Fibroblast of lung (primary cell): ENCODE measurements around the gene SLC26A1. TPM values are rescaled to one million over a fixed set of nuclear protein-coding genes. Genes with fewer than 3 reads are reported as not detected.
A peak's percentile ranks its signal among the peaks of the same experiment; 100 is the strongest.

ENCODE experiments used
- DNase-seq, 2 donors: peaks; one replicate each; pipeline versions ENCODE4 v3.0.0 to v3.0.0-alpha.2; 2010; ENCODE audit warnings: low read depth in 2 of 2
- H2AFZ ChIP-seq: 2 replicates; pipeline ENCODE4 v1.5.1; 2012; ENCODE audit warnings: low read length, control low read depth, inconsistent platforms
- H3K27ac ChIP-seq: 2 replicates; pipeline ENCODE4 v1.5.1; 2011; ENCODE audit warnings: low read length, control low read depth; ENCODE audit not compliant: insufficient read depth
- H3K27me3 ChIP-seq: 2 replicates; pipeline ENCODE4 v1.5.1; 2011; ENCODE audit warnings: mild to moderate bottlenecking, low read length; ENCODE audit not compliant: control insufficient read depth, insufficient read depth
- H3K36me3 ChIP-seq: 2 replicates; pipeline ENCODE4 v1.5.1; 2011; ENCODE audit warnings: low read length; ENCODE audit not compliant: control insufficient read depth, insufficient read depth
- H3K4me1 ChIP-seq: 2 replicates; pipeline ENCODE4 v1.5.1; 2011; ENCODE audit warnings: low read length; ENCODE audit not compliant: control insufficient read depth, insufficient read depth; ENCODE audit errors: extremely low read depth
- H3K4me2 ChIP-seq: 2 replicates; pipeline ENCODE4 v1.5.1; 2011; ENCODE audit warnings: low read length, control low read depth; ENCODE audit not compliant: insufficient read depth; ENCODE audit errors: extremely low read depth
- H3K4me3 ChIP-seq, 4 experiments: fragments of 200-600 bp in 1 of 4; sonication (generic) in 1 of 4; replicated peaks in 1 of 4; 2 replicates each; pipeline ENCODE4 v1.5.1; 2011 to 2016; ENCODE audit warnings: low read length in 4 of 4, low read depth in 3 of 4, mild to moderate bottlenecking in 3 of 4, control low read depth in 2 of 4, inconsistent platforms in 1 of 4, mixed read lengths in 1 of 4; ENCODE audit not compliant: insufficient read depth in 1 of 4; ENCODE audit errors: control extremely low read depth in 1 of 4
- H3K79me2 ChIP-seq: 2 replicates; pipeline ENCODE4 v1.5.1; 2012; ENCODE audit warnings: mild to moderate bottlenecking, low read length, inconsistent platforms; ENCODE audit not compliant: control insufficient read depth, insufficient read depth
- H3K9ac ChIP-seq: 2 replicates; pipeline ENCODE4 v1.5.1; 2011; ENCODE audit warnings: mild to moderate bottlenecking, low read length, control low read depth; ENCODE audit not compliant: insufficient read depth
- H3K9me3 ChIP-seq: 2 replicates; pipeline ENCODE4 v1.5.1; 2012; ENCODE audit warnings: low read depth, low read length; ENCODE audit not compliant: control insufficient read depth, insufficient read depth
- H4K20me1 ChIP-seq: 2 replicates; pipeline ENCODE4 v1.5.1; 2011; ENCODE audit warnings: low read length; ENCODE audit not compliant: control insufficient read depth, insufficient read depth; ENCODE audit errors: extremely low read depth
- CTCF ChIP-seq, 2 donors: IDR thresholded peaks in 1 of 2; conservative IDR thresholded peaks in 1 of 2; 1 replicate in 1 of 2; 2 replicates in 1 of 2; pipeline ENCODE4 v1.5.1; 2011 to 2012; ENCODE audit warnings: low read length in 2 of 2, control low read depth in 1 of 2, inconsistent platforms in 1 of 2, low read depth in 1 of 2, mild to moderate bottlenecking in 1 of 2
- EZH2 ChIP-seq: IDR thresholded peaks from 2 replicates; pipeline ENCODE4 v1.5.1; 2012; ENCODE audit warnings: low read length, control low read depth, mild to moderate bottlenecking; ENCODE audit errors: missing control alignments
- polyA plus RNA-seq, 2 donors: library from polyadenylated mRNA; depleted of rRNA in 1 of 2; stranded (reverse) in 1 of 2; unstranded in 1 of 2; fragments of >200 nt; gene quantifications; 2 replicates each; pipeline ENCODE4 v1.2.1, GENCODE V29; 2011 to 2012; ENCODE audit warnings: missing spikeins in 1 of 2
- total RNA-seq: library from RNA; depleted of rRNA; stranded (reverse); fragments of >200 nt; gene quantifications from 2 replicates; pipeline ENCODE4 v1.2.1, GENCODE V29; 2014

The SLC26A1 gene
- total and polyA plus RNA-seq, 2 donors (not counting 1 experiment from before 2014, with no cell fraction given), result 0.05 to 0.33 TPM

- Histone ChIP-seq H2AFZ (no peak overlapping the region), H3K27me3 (no peaks in the 10 kb centered on the region), H3K9me3 (no peaks in the 10 kb centered on the region), H3K4me1 (peaks cover 2% of the 10 kb centered on the region), H3K79me2 (no peaks in the 10 kb centered on the region), H3K36me3 (no peaks in the 10 kb centered on the region), H3K9ac (no peak overlapping the region), H3K4me3 (no peak overlapping the region), H4K20me1 (no peaks in the 10 kb centered on the region), H3K27ac (no peak overlapping the region), H3K4me2 (no peak overlapping the region)
- no peak for TF ChIP-seq CTCF (conservative IDR thresholded peaks at IDR 0.05 in 1 of 2, IDR thresholded peaks at IDR 0.05 in 1 of 2; ENCODE audit: low read depth in 1 of 2, low read length in 2 of 2)
- no peak for TF ChIP-seq EZH2
- DNase-seq, result no peak
Observed at GRCh38 chr4:1036095-1036494, 42.9 kb upstream of the SLC26A1 start.

GRCh38 chr4:1035510-1035909 is 42.3 kb upstream of the SLC26A1 start:
- Histone ChIP-seq H3K79me2 (no peaks in the 10 kb centered on the region), H3K4me2 (no peak overlapping the region), H3K4me1 (peaks cover 2% of the 10 kb centered on the region), H2AFZ (no peak overlapping the region), H3K36me3 (no peaks in the 10 kb centered on the region), H3K9me3 (no peaks in the 10 kb centered on the region), H3K9ac (no peak overlapping the region), H4K20me1 (no peaks in the 10 kb centered on the region), H3K4me3 (no peak overlapping the region), H3K27ac (no peak overlapping the region), H3K27me3 (no peaks in the 10 kb centered on the region)
- no peak for TF ChIP-seq CTCF (conservative IDR thresholded peaks at IDR 0.05 in 1 of 2, IDR thresholded peaks at IDR 0.05 in 1 of 2; ENCODE audit: low read depth in 1 of 2, low read length in 2 of 2)
- TF ChIP-seq EZH2, result no peak
- DNase-seq, result peak in 1 of 2 donors; percentile 38

GRCh38 chr4:1033840-1034551 is 40.8 kb upstream of the SLC26A1 start:
- Histone ChIP-seq H3K4me2 (peak overlapping the region; percentile 63), H3K4me3 (peak overlapping the region in 1 of 4 experiments; percentile 16)
- TF ChIP-seq CTCF (conservative IDR thresholded peaks at IDR 0.05 in 1 of 2, IDR thresholded peaks at IDR 0.05 in 1 of 2; ENCODE audit: low read depth in 1 of 2, low read length in 2 of 2) (no peak), EZH2 (no peak)

More at GRCh38 chr4:1033840-1034551, 40.8 kb upstream of the SLC26A1 start:
- DNase-seq, result peak; percentile 79 to 83
- Histone ChIP-seq H3K27ac (no peak overlapping the region), H3K9ac (peak overlapping the region; percentile 23), H3K79me2 (no peaks in the 10 kb centered on the region), H2AFZ (peak overlapping the region; percentile 4), H4K20me1 (no peaks in the 10 kb centered on the region), H3K9me3 (no peaks in the 10 kb centered on the region), H3K4me1 (peaks cover 2% of the 10 kb centered on the region), H3K27me3 (no peaks in the 10 kb centered on the region), H3K36me3 (no peaks in the 10 kb centered on the region)
